Stomach (tissue), 9 donors: ENCODE measurements around the gene DGCR2. TPM values are rescaled to one million over a fixed set of nuclear protein-coding genes. Genes with fewer than 3 reads are reported as not detected.

ENCODE experiments used
- DNase-seq, 2 donors: peaks; one replicate each; pipeline versions ENCODE4 v3.0.0 to v3.0.0-alpha.2; 2013 to 2019
- H3K27ac ChIP-seq, 5 donors: fragments of 200-600 bp in 4 of 5; sonication (generic) in 4 of 5; one replicate each; pipeline ENCODE4 v1.5.1; 2013 to 2019; ENCODE audit warnings: mild to moderate bottlenecking in 1 of 5, moderate library complexity in 1 of 5
- H3K27me3 ChIP-seq, 3 donors: fragments of 200-600 bp; sonication (generic); one replicate each; pipeline ENCODE4 v1.5.1; 2017 to 2019; ENCODE audit warnings: mixed run types in 1 of 3
- H3K36me3 ChIP-seq, 4 donors: fragments of 200-600 bp; sonication (generic); 1 replicate in 3 of 4; 2 replicates in 1 of 4; pipeline ENCODE4 v1.5.1; 2016 to 2019
- H3K4me1 ChIP-seq, 4 donors: fragments of 200-600 bp; sonication (generic); one replicate each; pipeline ENCODE4 v1.5.1; 2016 to 2019
- H3K4me3 ChIP-seq, 4 donors: fragments of 200-600 bp; sonication (generic) in 3 of 4; one replicate each; pipeline ENCODE4 v1.5.1; 2016 to 2019; ENCODE audit warnings: mild to moderate bottlenecking in 1 of 4
- H3K9me3 ChIP-seq, 4 donors: fragments of 200-600 bp; sonication (generic); one replicate each; pipeline ENCODE4 v1.5.1; 2016 to 2019
- EP300 ChIP-seq: sonication (generic); formaldehyde crosslinking; IDR thresholded peaks from one replicate; pipeline ENCODE4 v1.6.1; 2017; ENCODE audit warnings: antibody characterized with exemption
- POLR2A ChIP-seq, 4 donors: fragments of 450-650 bp; IDR thresholded peaks; one replicate each; pipeline ENCODE4 v1.6.1; 2016; ENCODE audit warnings: antibody characterized with exemption in 4 of 4, control low read depth in 2 of 4, mild to moderate bottlenecking in 1 of 4, moderate library complexity in 1 of 4
- POLR2AphosphoS5 ChIP-seq, 3 donors: sonication (generic); formaldehyde crosslinking; IDR thresholded peaks; one replicate each; pipeline ENCODE4 v1.6.1; 2016; ENCODE audit warnings: antibody characterized with exemption in 3 of 3
- WGBS, 5 donors: extraction: QIAGEN DNeasy Blood & Tissue Kit in 3 of 5; methylation state at CpG; one replicate each; pipeline versions ENCODE4 v1.1.5 to v1.1.7; 2013 to 2018; 5-methylcytosine and 5-hydroxymethylcytosine counted together
- intact Hi-C: fragments of 100-400 bp; cut with DNase I; formaldehyde crosslinking; loops from one replicate; pipeline ENCODE4 v1.15.1; 2023; ENCODE audit warnings: low total_unique reads
- polyA plus RNA-seq, 3 donors: library from polyadenylated mRNA; stranded (reverse); fragments of 200-250 nt; gene quantifications; one replicate each; pipeline ENCODE4 v1.2.3, GENCODE V29; 2013
- total RNA-seq, 5 donors: library from RNA; depleted of rRNA; stranded (reverse); fragments of >200 nt; gene quantifications; one replicate each; pipeline versions ENCODE4 v1.1.0 to v1.2.3, GENCODE V29; 2014 to 2016
- TF ChIP-seq, protein P1 (sequence below), 7 experiments: fragments of 450-650 bp in 4 of 7; fragments of 200-600 bp in 3 of 7; sonication (generic) in 3 of 7; IDR thresholded peaks; one replicate each; pipeline ENCODE4 v1.5.1; 2016 to 2019; ENCODE audit warnings: antibody characterized with exemption in 7 of 7, control low read depth in 2 of 7, mild to moderate bottlenecking in 1 of 7
- donor health status: healthy with polysubstance abuse.
- donor health status: Bipolar disorder and iron deficiency.
- donor health status: healthy.

Gene DGCR2
- total and polyA plus RNA-seq, 8 donors, result 5.0 to 75.3 (median 35.6) TPM

DNA sequence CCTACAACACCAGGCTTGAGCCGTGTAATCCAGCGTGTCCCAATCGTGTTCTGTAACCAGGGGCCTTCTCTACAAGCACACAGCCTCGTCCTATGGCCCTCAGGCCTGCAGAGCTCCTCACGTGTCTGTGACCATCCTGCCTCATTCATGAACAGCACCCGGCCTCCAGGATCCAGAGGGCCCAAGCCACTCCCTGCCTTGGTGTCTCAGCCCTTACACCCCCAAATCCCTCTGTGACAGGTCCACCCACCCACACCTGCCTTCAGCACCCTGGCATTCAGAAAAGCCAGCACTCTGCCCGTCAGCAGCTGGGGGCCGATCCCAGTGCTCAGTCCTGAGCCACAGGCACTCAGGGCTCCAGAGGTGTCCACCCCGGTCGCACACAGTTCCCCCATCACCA lies 14.7 kb upstream of the DGCR2 start:
- no peaks in the 10 kb centered on the region for H3K9me3 ChIP-seq
- no peak for DNase-seq
- intact Hi-C loops, result no loop called here
- no peaks in the 10 kb centered on the region for H3K4me1 ChIP-seq
- peaks cover 72 to 100% (median 99%) of the 10 kb centered on the region in 4 donors for H3K36me3 ChIP-seq
- no peaks in the 10 kb centered on the region for H3K27me3 ChIP-seq
- H3K4me3 ChIP-seq, result no peak overlapping the region
- H3K27ac ChIP-seq, result no peak overlapping the region
- no peak for TF ChIP-seq POLR2AphosphoS5 (IDR thresholded peaks at IDR 0.05)
- TF ChIP-seq POLR2A (IDR thresholded peaks at IDR 0.05), result no peak
- TF ChIP-seq, protein P1, sequence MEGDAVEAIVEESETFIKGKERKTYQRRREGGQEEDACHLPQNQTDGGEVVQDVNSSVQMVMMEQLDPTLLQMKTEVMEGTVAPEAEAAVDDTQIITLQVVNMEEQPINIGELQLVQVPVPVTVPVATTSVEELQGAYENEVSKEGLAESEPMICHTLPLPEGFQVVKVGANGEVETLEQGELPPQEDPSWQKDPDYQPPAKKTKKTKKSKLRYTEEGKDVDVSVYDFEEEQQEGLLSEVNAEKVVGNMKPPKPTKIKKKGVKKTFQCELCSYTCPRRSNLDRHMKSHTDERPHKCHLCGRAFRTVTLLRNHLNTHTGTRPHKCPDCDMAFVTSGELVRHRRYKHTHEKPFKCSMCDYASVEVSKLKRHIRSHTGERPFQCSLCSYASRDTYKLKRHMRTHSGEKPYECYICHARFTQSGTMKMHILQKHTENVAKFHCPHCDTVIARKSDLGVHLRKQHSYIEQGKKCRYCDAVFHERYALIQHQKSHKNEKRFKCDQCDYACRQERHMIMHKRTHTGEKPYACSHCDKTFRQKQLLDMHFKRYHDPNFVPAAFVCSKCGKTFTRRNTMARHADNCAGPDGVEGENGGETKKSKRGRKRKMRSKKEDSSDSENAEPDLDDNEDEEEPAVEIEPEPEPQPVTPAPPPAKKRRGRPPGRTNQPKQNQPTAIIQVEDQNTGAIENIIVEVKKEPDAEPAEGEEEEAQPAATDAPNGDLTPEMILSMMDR (IDR thresholded peaks at IDR 0.05), result no peak
- no peak for TF ChIP-seq EP300
- 94 to 97% (median 95%) methylated on average over 10 of the region's 10 CpGs for WGBS, 5 donors

- H3K27ac ChIP-seq, result no peak overlapping the region
- H3K27me3 ChIP-seq, result no peaks in the 10 kb centered on the region
- 88 to 95% (median 91%) methylated on average over 15 to 18 of the region's 18 CpGs for WGBS, 5 donors
- H3K36me3 ChIP-seq, result peaks cover 56 to 91% (median 89%) of the 10 kb centered on the region in 4 donors
- no peaks in the 10 kb centered on the region for H3K4me1 ChIP-seq
- intact Hi-C loops, result no loop called here
- TF ChIP-seq, protein P1 (IDR thresholded peaks at IDR 0.05), result no peak
- no peak for TF ChIP-seq POLR2AphosphoS5 (IDR thresholded peaks at IDR 0.05)
- TF ChIP-seq EP300, result no peak
- no peak for TF ChIP-seq POLR2A (IDR thresholded peaks at IDR 0.05)
- no peak overlapping the region for H3K4me3 ChIP-seq
- no peaks in the 10 kb centered on the region for H3K9me3 ChIP-seq
- no peak for DNase-seq
Measured at GRCh38 chr22:19134874-19135273, 12.7 kb upstream of the DGCR2 start.

- no peak for DNase-seq
- Histone ChIP-seq H3K27me3 (no peaks in the 10 kb centered on the region), H3K4me3 (no peak overlapping the region), H3K27ac (no peak overlapping the region), H3K36me3 (peaks cover 50 to 86% (median 83%) of the 10 kb centered on the region in 4 donors), H3K9me3 (no peaks in the 10 kb centered on the region), H3K4me1 (no peaks in the 10 kb centered on the region)
- TF ChIP-seq POLR2AphosphoS5 (IDR thresholded peaks at IDR 0.05) (no peak), POLR2A (IDR thresholded peaks at IDR 0.05) (no peak)
- intact Hi-C loops, result no loop called here
- WGBS, 5 donors, result 92 to 96% (median 94%) methylated on average over 12 to 21 of the region's 21 CpGs
Measured at GRCh38 chr22:19134176-19134831, 12.1 kb upstream of the DGCR2 start.

- no peaks in the 10 kb centered on the region for H3K27me3 ChIP-seq
- intact Hi-C loops, result no loop called here
Measured at GRCh38 chr22:19133561-19133960, 11.3 kb upstream of the DGCR2 start.

More at GRCh38 chr22:19133561-19133960, 11.3 kb upstream of the DGCR2 start:
- no peak for TF ChIP-seq POLR2A (IDR thresholded peaks at IDR 0.05)
- TF ChIP-seq, protein P1 (IDR thresholded peaks at IDR 0.05), result no peak
- 94 to 98% (median 95%) methylated on average over 9 to 13 of the region's 13 CpGs for WGBS, 5 donors
- no peak overlapping the region for H3K27ac ChIP-seq
- H3K9me3 ChIP-seq, result no peaks in the 10 kb centered on the region
- H3K4me1 ChIP-seq, result no peaks in the 10 kb centered on the region
- no peak for DNase-seq
- H3K4me3 ChIP-seq, result no peak overlapping the region
- peaks cover 43 to 78% (median 76%) of the 10 kb centered on the region in 4 donors for H3K36me3 ChIP-seq
